GM18526 (cell line): ENCODE results near the gene ZC2HC1B.

Source experiments
- POLR2A ChIP-seq: IDR thresholded peaks from 3 replicates; pipeline ENCODE4 v1.6.1; 2011; ENCODE audit not compliant: insufficient read length; ENCODE audit errors: extremely low read depth

Gene ZC2HC1B

GRCh38 chr6:143967706-143968376, 103.6 kb downstream of the ZC2HC1B start:
- no peak for TF ChIP-seq POLR2A

- TF ChIP-seq POLR2A: no peak
Observed at GRCh38 chr6:143969077-143969476, 104.8 kb downstream of the ZC2HC1B start.

- no peak for TF ChIP-seq POLR2A
Observed at GRCh38 chr6:143970456-143971218, 106.4 kb downstream of the ZC2HC1B start.

- TF ChIP-seq POLR2A: no peak
Observed at GRCh38 chr6:143971482-143972205, 107.4 kb downstream of the ZC2HC1B start.

- no peak for TF ChIP-seq POLR2A
Observed at GRCh38 chr6:143973097-143973966, 109.1 kb downstream of the ZC2HC1B start.

GRCh38 chr6:143974089-143974488, 109.8 kb downstream of the ZC2HC1B start:
- TF ChIP-seq POLR2A: no peak

GRCh38 chr6:143976806-143977349, 112.6 kb downstream of the ZC2HC1B start:
- no peak for TF ChIP-seq POLR2A

GRCh38 chr6:143980921-143981320, 116.6 kb downstream of the ZC2HC1B start:
- no peak for TF ChIP-seq POLR2A

- TF ChIP-seq POLR2A: no peak
Observed at GRCh38 chr6:143982968-143983367, 118.7 kb downstream of the ZC2HC1B start.

GRCh38 chr6:143984666-143985065, 120.4 kb downstream of the ZC2HC1B start:
- TF ChIP-seq POLR2A: no peak

- no peak for TF ChIP-seq POLR2A
Observed at GRCh38 chr6:143986463-143987065, 122.3 kb downstream of the ZC2HC1B start.
